ENCODE measurements around the gene PSME3IP1. TPM values are rescaled to one million over a fixed set of nuclear protein-coding genes. Genes with fewer than 3 reads are reported as not detected.

The PSME3IP1 gene
- total and polyA plus RNA-seq, 2 of the 4 experiments (the other 2 are of a cell fraction): 50.2 to 75.2 TPM

DNA sequence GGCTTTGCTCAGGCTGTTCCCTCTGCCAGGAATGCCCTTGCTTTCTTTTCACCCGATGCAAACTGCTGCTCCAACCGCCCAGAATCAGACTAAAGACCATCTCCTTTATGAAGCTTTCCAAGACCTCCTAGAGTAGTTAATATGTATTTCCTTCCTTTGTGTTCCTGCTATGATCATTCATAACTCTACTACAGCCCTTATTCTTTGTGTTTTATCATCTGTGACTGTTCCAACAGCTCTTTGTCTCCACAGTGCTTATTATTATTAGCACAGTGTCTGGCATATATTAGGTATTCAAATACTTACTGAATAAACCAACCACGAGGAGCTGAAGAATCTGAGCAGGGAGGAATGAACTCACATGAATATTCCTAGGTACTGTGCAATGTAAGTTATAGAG lies 7.6 kb downstream of the PSME3IP1 start:
- Histone ChIP-seq H3K9me3 (ENCODE audit: control insufficient read depth, insufficient read depth, low read length) (no peaks in the 10 kb centered on the region), H3K9me1 (ENCODE audit: insufficient read depth, low read length) (peaks cover 4% of the 10 kb centered on the region; the same call in 1 of the 2 replicates), H2BK15ac (ENCODE audit: low read depth, low read length) (no peak overlapping the region), H2AK5ac (ENCODE audit: low read depth, low read length) (no peak overlapping the region), H2BK120ac (ENCODE audit: low read depth, low read length) (no peak overlapping the region), H4K5ac (ENCODE audit: low read depth, low read length) (no peak overlapping the region), H3K27ac (ENCODE audit: insufficient read depth, low read length) (no peak overlapping the region), H3K18ac (ENCODE audit: low read depth, low read length) (no peak overlapping the region), H3K79me1 (ENCODE audit: low read depth in 1 of 2, low read length in 2 of 2) (peaks cover 41 to 71% of the 10 kb centered on the region in 2 experiments), H3K4ac (ENCODE audit: low read depth, low read length) (no peak overlapping the region), H3K36me3 (ENCODE audit: control insufficient read depth, insufficient read depth, low read length) (peaks cover 3% of the 10 kb centered on the region; the same call in 1 of the 2 replicates), H3K14ac (replicated peaks; ENCODE audit: low read depth, low read length) (no peak overlapping the region), H3K23ac (ENCODE audit: low read depth, low read length) (no peak overlapping the region), H3K56ac (ENCODE audit: extremely low read depth, insufficient read depth, low read length) (no peak overlapping the region), H4K91ac (ENCODE audit: insufficient read depth, low read depth, low read length) (no peak overlapping the region), H2AFZ (replicated peaks; ENCODE audit: low read length, poor library complexity) (no peak overlapping the region), H4K20me1 (ENCODE audit: insufficient read depth, low read length) (peaks cover 8% of the 10 kb centered on the region; the same call in 1 of the 2 replicates), H2AK9ac (replicated peaks; ENCODE audit: low read depth, low read length, poor library complexity) (no peak overlapping the region), H3K27me3 (ENCODE audit: control insufficient read depth, insufficient read depth, low read length) (no peaks in the 10 kb centered on the region), H3K4me1 (ENCODE audit: control insufficient read depth, insufficient read depth, low read length) (peaks cover 4% of the 10 kb centered on the region; the same call in 1 of the 2 replicates), H3K9ac (ENCODE audit: low read depth, low read length) (no peak overlapping the region), H3K4me2 (ENCODE audit: low read depth, low read length) (no peak overlapping the region), H3K4me3 (ENCODE audit: insufficient read depth, low read depth, low read length) (no peak overlapping the region), H2BK5ac (ENCODE audit: low read depth, low read length, poor library complexity, severe bottlenecking) (no peak overlapping the region), H2BK20ac (ENCODE audit: low read depth, low read length) (no peak overlapping the region), H4K8ac (ENCODE audit: low read depth in 2 of 2, low read length in 2 of 2) (no peak overlapping the region)
- ChIA-PET POLR2A (ENCODE audit: unreplicated experiment) (no interaction called here), CTCF (interaction anchor here (0.6 kb wide), 1 partner anchor 318 kb away, joined by 3 read pairs; no protein-coding TSS in a partner anchor)
- intact Hi-C loops (cut with micrococcal nuclease): no loop called here
- BruUV-seq (replicated peaks): no TSS peak
- ATAC-seq (ENCODE audit: low read depth) (no peak), DNase-seq (no peak)
- no CpG with 5 or more reads among the region's 3 CpGs for WGBS, 2 experiments (ENCODE audit: extremely low coverage in 2 of 2, insufficient read length in 1 of 2)
- TF ChIP-seq CHD1 (IDR thresholded peaks at IDR 0.05; ENCODE audit: low read depth, low read length) (no peak), RAD21 (IDR thresholded peaks at IDR 0.05; ENCODE audit: low read length) (no peak), MXI1 (IDR thresholded peaks at IDR 0.05; ENCODE audit: borderline replicate concordance, low read depth, low read length) (no peak), NFE2L2 (IDR thresholded peaks at IDR 0.05; ENCODE audit: low read depth, low read length) (no peak), BHLHE40 (IDR thresholded peaks at IDR 0.05; ENCODE audit: low read depth, low read length) (no peak), POLR2A (IDR thresholded peaks at IDR 0.05; ENCODE audit: low read depth, low read length) (no peak), SMC3 (IDR thresholded peaks at IDR 0.05; ENCODE audit: low read depth, low read length) (no peak), MAZ (IDR thresholded peaks at IDR 0.05; ENCODE audit: borderline replicate concordance, low read depth, low read length) (no peak)
- TF ChIP-seq, protein P1, sequence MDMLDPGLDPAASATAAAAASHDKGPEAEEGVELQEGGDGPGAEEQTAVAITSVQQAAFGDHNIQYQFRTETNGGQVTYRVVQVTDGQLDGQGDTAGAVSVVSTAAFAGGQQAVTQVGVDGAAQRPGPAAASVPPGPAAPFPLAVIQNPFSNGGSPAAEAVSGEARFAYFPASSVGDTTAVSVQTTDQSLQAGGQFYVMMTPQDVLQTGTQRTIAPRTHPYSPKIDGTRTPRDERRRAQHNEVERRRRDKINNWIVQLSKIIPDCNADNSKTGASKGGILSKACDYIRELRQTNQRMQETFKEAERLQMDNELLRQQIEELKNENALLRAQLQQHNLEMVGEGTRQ (IDR thresholded peaks at IDR 0.05; ENCODE audit: low read depth, low read length): no peak
- in situ Hi-C loops (cut with MboI; ENCODE audit: low sequenced_read_pairs): no loop called here
- dilution Hi-C loops (cut with HindIII; ENCODE audit: low sequenced_read_pairs, unreplicated experiment): no loop called here
